HepG2 (cell line): Measurements from ENCODE around the gene MZF1. TPM values are rescaled to one million over a fixed set of nuclear protein-coding genes. Genes with fewer than 3 reads are reported as not detected.

ENCODE experiments used
- HOXA7 ChIP-seq: sonication (generic); formaldehyde crosslinking; IDR thresholded peaks from 2 replicates; pipeline ENCODE4 v1.8.1; 2022; ENCODE audit warnings: mild to moderate bottlenecking, missing genetic modification reagents, moderate library complexity
- JARID2 ChIP-seq: sonication (generic); formaldehyde crosslinking; IDR thresholded peaks from 2 replicates; pipeline ENCODE4 v1.8.1; 2023; ENCODE audit warnings: missing genetic modification reagents, inconsistent platforms; ENCODE audit not compliant: insufficient replicate concordance
- JDP2 ChIP-seq: sonication (generic); formaldehyde crosslinking; IDR thresholded peaks from 2 replicates; pipeline ENCODE4 v1.8.1; 2022; ENCODE audit warnings: missing genetic modification reagents, borderline replicate concordance
- KDM4B ChIP-seq: sonication (generic); formaldehyde crosslinking; IDR thresholded peaks from 2 replicates; pipeline ENCODE4 v1.4.0; 2020; ENCODE audit warnings: missing genetic modification reagents
- MAZ ChIP-seq, 2 experiments: sonication (generic) in 1 of 2; formaldehyde crosslinking in 1 of 2; IDR thresholded peaks; 2 replicates each; pipeline versions ENCODE4 v1.5.0 to v1.6.1; 2012 to 2020; ENCODE audit warnings: low read depth in 2 of 2, mild to moderate bottlenecking in 2 of 2, borderline replicate concordance in 1 of 2, improper control_type of control experiment in 1 of 2, low read length in 1 of 2, missing genetic modification reagents in 1 of 2, moderate library complexity in 1 of 2
- NCOR1 ChIP-seq: fragments of 200-600 bp; sonication (generic); IDR thresholded peaks from 2 replicates; pipeline ENCODE4 v1.7.0; 2017; ENCODE audit warnings: antibody characterized with exemption, low read length, borderline replicate concordance
- PITX1 ChIP-seq: sonication (generic); formaldehyde crosslinking; IDR thresholded peaks from 2 replicates; pipeline ENCODE4 v1.5.1; 2020; ENCODE audit warnings: mild to moderate bottlenecking, missing genetic modification reagents
- ZHX2 ChIP-seq, 2 experiments: sonication (generic) in 1 of 2; formaldehyde crosslinking in 1 of 2; IDR thresholded peaks; 2 replicates each; pipeline versions ENCODE4 v1.6.1 to v1.9.0; 2014 to 2022; ENCODE audit warnings: antibody characterized with exemption in 1 of 2, borderline replicate concordance in 1 of 2, inconsistent platforms in 1 of 2, low read depth in 1 of 2, missing genetic modification reagents in 1 of 2
- ZNF101 ChIP-seq: sonication (generic); formaldehyde crosslinking; IDR thresholded peaks from 2 replicates; pipeline ENCODE4 v1.4.0; 2020; ENCODE audit warnings: mild to moderate bottlenecking, low read depth, missing genetic modification reagents, borderline replicate concordance
- ZNF280D ChIP-seq: sonication (generic); formaldehyde crosslinking; IDR thresholded peaks from 2 replicates; pipeline ENCODE4 v1.5.1; 2020; ENCODE audit warnings: mild to moderate bottlenecking, missing genetic modification reagents
- ZNF33B ChIP-seq: sonication (generic); formaldehyde crosslinking; IDR thresholded peaks from 2 replicates; pipeline ENCODE4 v1.5.1; 2020; ENCODE audit warnings: mild to moderate bottlenecking, missing genetic modification reagents
- ZNF570 ChIP-seq: sonication (generic); formaldehyde crosslinking; IDR thresholded peaks from 2 replicates; pipeline ENCODE4 v1.4.0; 2020; ENCODE audit warnings: mild to moderate bottlenecking, missing genetic modification reagents, borderline replicate concordance
- ZNF598 ChIP-seq: sonication (generic); formaldehyde crosslinking; IDR thresholded peaks from 2 replicates; pipeline ENCODE4 v1.5.1; 2020; ENCODE audit warnings: mild to moderate bottlenecking, missing genetic modification reagents, borderline replicate concordance
- ZNF619 ChIP-seq: sonication (generic); formaldehyde crosslinking; IDR thresholded peaks from 2 replicates; pipeline ENCODE4 v1.4.0; 2020; ENCODE audit warnings: mild to moderate bottlenecking, missing genetic modification reagents
- ZNF781 ChIP-seq: sonication (generic); formaldehyde crosslinking; IDR thresholded peaks from 2 replicates; pipeline ENCODE4 v1.5.1; 2020; ENCODE audit warnings: borderline replicate concordance, mild to moderate bottlenecking, missing genetic modification reagents; ENCODE audit errors: not compliant biosample characterization
- ZNF790 ChIP-seq: sonication (generic); formaldehyde crosslinking; IDR thresholded peaks from 2 replicates; pipeline ENCODE4 v1.8.0; 2022; ENCODE audit warnings: missing genetic modification reagents, mild to moderate bottlenecking, borderline replicate concordance
- ZNF841 ChIP-seq: sonication (generic); formaldehyde crosslinking; IDR thresholded peaks from 2 replicates; pipeline ENCODE4 v1.8.1; 2023; ENCODE audit warnings: missing genetic modification reagents, borderline replicate concordance
- polyA plus RNA-seq, 8 experiments: library from polyadenylated mRNA; depleted of rRNA in 3 of 8; stranded (reverse) in 7 of 8; unstranded in 1 of 8; fragments of >200 nt; fragmentation: Illumina TruSeq in 4 of 8; extraction: Trizol in 4 of 8; gene quantifications; 2 replicates each; pipeline versions ENCODE4 v1.2.1 to v1.2.3, GENCODE V29; 2011 to 2016; ENCODE audit warnings: low read depth in 4 of 8, missing spikeins in 1 of 8, mixed read lengths in 1 of 8; ENCODE audit not compliant: insufficient read depth in 1 of 8
- total RNA-seq, 5 experiments: library from RNA; depleted of rRNA; stranded (reverse); fragments of >200 nt; fragmentation: Illumina TruSeq; extraction: Trizol; gene quantifications; 2 replicates each; pipeline ENCODE4 v1.2.3, GENCODE V29; 2016; ENCODE audit warnings: low read depth in 1 of 5

MZF1 gene
- total and polyA plus RNA-seq, 2 of the 13 experiments (the other 11 are each of a cell fraction or from before 2014, with no cell fraction given) = 3.1 to 8.1 TPM

- no peak for TF ChIP-seq ZNF280D (CRISPR knock-in tag)
- TF ChIP-seq ZHX2 (IDR thresholded peaks at IDR 0.05; ENCODE audit: low read depth) = peak; percentile 82
- TF ChIP-seq ZHX2 (CRISPR knock-in tag; IDR thresholded peaks at IDR 0.05; ENCODE audit: borderline replicate concordance) = no peak
- no peak for TF ChIP-seq ZNF841 (CRISPR knock-in tag)
- peak; percentile 42; the same call in 1 of the 2 replicates for TF ChIP-seq ZNF619 (CRISPR knock-in tag)
- no peak for TF ChIP-seq ZNF570
- no peak for TF ChIP-seq PITX1 (CRISPR knock-in tag)
- no peak for TF ChIP-seq ZNF781 (CRISPR knock-in tag)
- TF ChIP-seq HOXA7 (CRISPR knock-in tag) = no peak
- no peak for TF ChIP-seq JDP2
- TF ChIP-seq ZNF790 (CRISPR knock-in tag) = no peak
- no peak for TF ChIP-seq KDM4B (CRISPR knock-in tag)
- TF ChIP-seq ZNF33B (CRISPR knock-in tag) = no peak
- no peak for TF ChIP-seq ZNF101 (CRISPR knock-in tag)
- peak; percentile 43; the same call in 1 of the 2 replicates for TF ChIP-seq MAZ (IDR thresholded peaks at IDR 0.05; ENCODE audit: borderline replicate concordance, low read depth, low read length)
- peak; percentile 63; the same call in 1 of the 2 replicates for TF ChIP-seq MAZ (CRISPR knock-in tag; IDR thresholded peaks at IDR 0.05; ENCODE audit: low read depth)
- no peak for TF ChIP-seq NCOR1
- TF ChIP-seq JARID2 (CRISPR knock-in tag) = no peak
- peak; percentile 77; the same call in 1 of the 2 replicates for TF ChIP-seq ZNF598 (CRISPR knock-in tag)
These were observed 18.4 kb downstream of the MZF1 start, which contains the start of gene CHMP2A (continued) for GRCh38 chr19:58554494-58555368.
